Activated naive CD4-positive, alpha-beta T cell treated with anti-CD3 and anti-CD28 coated beads, Interleukin-2, amount 10 ng/mL, durations not matched to agents 7 days and 5 days (primary cell): ENCODE data around the gene PLA2G4C.
A peak's percentile ranks its signal among the peaks of the same experiment; 100 is the strongest.

Source experiments
- CTCF ChIA-PET: fragments of 350-600 bp; sonication (Branson Sonifier 250); formaldehyde crosslinking; loops from one replicate; lab custom pipeline; 2021; ENCODE audit warnings: antibody characterized with exemption; lab: Charles Lee
- DNase-seq: peaks from one replicate; pipeline ENCODE4 v3.0.0-alpha.2; 2020
- H3K27ac Mint-ChIP-seq: one replicate; pipeline ENCODE4 v1.8.0; 2021; ENCODE audit warnings: mild to moderate bottlenecking, moderate library complexity, mixed read lengths
- H3K27me3 Mint-ChIP-seq: one replicate; pipeline ENCODE4 v1.8.0; 2021; ENCODE audit warnings: mild to moderate bottlenecking, mixed read lengths
- H3K36me3 Mint-ChIP-seq: one replicate; pipeline ENCODE4 v1.8.0; 2021; ENCODE audit warnings: mixed read lengths
- H3K4me1 Mint-ChIP-seq: one replicate; pipeline ENCODE4 v1.8.0; 2021; ENCODE audit warnings: mixed read lengths
- H3K4me3 Mint-ChIP-seq: one replicate; pipeline ENCODE4 v1.8.0; 2021; ENCODE audit warnings: mild to moderate bottlenecking, moderate library complexity, mixed read lengths
- H3K9me3 Mint-ChIP-seq: one replicate; pipeline ENCODE4 v1.8.0; 2021; ENCODE audit warnings: mixed read lengths

The PLA2G4C gene

GRCh38 chr19:48061401-48062344, 48.9 kb downstream of the PLA2G4C start:
- H3K27ac Mint-ChIP-seq: no peak overlapping the region
- no peaks in the 10 kb centered on the region for H3K36me3 Mint-ChIP-seq
- H3K4me3 Mint-ChIP-seq: no peak overlapping the region

GRCh38 chr19:48060381-48060780, 50.2 kb downstream of the PLA2G4C start:
- Mint-ChIP-seq H3K36me3 (no peaks in the 10 kb centered on the region), H3K9me3 (no peaks in the 10 kb centered on the region), H3K4me3 (no peak overlapping the region), H3K27me3 (peaks cover 9% of the 10 kb centered on the region), H3K4me1 (no peaks in the 10 kb centered on the region), H3K27ac (no peak overlapping the region)
- DNase-seq: no peak
- CTCF ChIA-PET: no interaction called here

More at GRCh38 chr19:48061401-48062344, 48.9 kb downstream of the PLA2G4C start:
- CTCF ChIA-PET: no interaction called here
- Mint-ChIP-seq H3K9me3 (no peaks in the 10 kb centered on the region), H3K4me1 (no peaks in the 10 kb centered on the region), H3K27me3 (peaks cover 9% of the 10 kb centered on the region)
- no peak for DNase-seq

- no peak for DNase-seq
- Mint-ChIP-seq H3K4me3 (no peak overlapping the region), H3K27me3 (peaks cover 9% of the 10 kb centered on the region), H3K27ac (peak overlapping the region; percentile 2), H3K9me3 (no peaks in the 10 kb centered on the region), H3K4me1 (no peaks in the 10 kb centered on the region), H3K36me3 (no peaks in the 10 kb centered on the region)
- CTCF ChIA-PET: no interaction called here
Observed at GRCh38 chr19:48059331-48059730, 51.3 kb downstream of the PLA2G4C start.

GRCh38 chr19:48053856-48054255, 56.8 kb downstream of the PLA2G4C start:
- Mint-ChIP-seq H3K27me3 (no peaks in the 10 kb centered on the region), H3K4me1 (no peaks in the 10 kb centered on the region), H3K4me3 (no peak overlapping the region), H3K9me3 (no peaks in the 10 kb centered on the region), H3K36me3 (no peaks in the 10 kb centered on the region), H3K27ac (no peak overlapping the region)
- CTCF ChIA-PET: no interaction called here
- DNase-seq: no peak

- H3K4me3 Mint-ChIP-seq: no peak overlapping the region
- H3K9me3 Mint-ChIP-seq: no peaks in the 10 kb centered on the region
- H3K4me1 Mint-ChIP-seq: no peaks in the 10 kb centered on the region
- no peaks in the 10 kb centered on the region for H3K36me3 Mint-ChIP-seq
- no peaks in the 10 kb centered on the region for H3K27me3 Mint-ChIP-seq
- no peak overlapping the region for H3K27ac Mint-ChIP-seq
- no peak for DNase-seq
- CTCF ChIA-PET: no interaction called here
Observed at GRCh38 chr19:48053076-48053475, 57.5 kb downstream of the PLA2G4C start.

GRCh38 chr19:48051335-48052033, 59.1 kb downstream of the PLA2G4C start:
- no peak for DNase-seq
- Mint-ChIP-seq H3K36me3 (no peaks in the 10 kb centered on the region), H3K27ac (no peak overlapping the region), H3K9me3 (no peaks in the 10 kb centered on the region), H3K4me1 (no peaks in the 10 kb centered on the region), H3K4me3 (no peak overlapping the region), H3K27me3 (no peaks in the 10 kb centered on the region)
- CTCF ChIA-PET: no interaction called here

GRCh38 chr19:48044561-48044960, 66.1 kb downstream of the PLA2G4C start:
- Mint-ChIP-seq H3K9me3 (peaks cover 5% of the 10 kb centered on the region), H3K4me1 (no peaks in the 10 kb centered on the region), H3K4me3 (no peak overlapping the region), H3K27me3 (peaks cover 23% of the 10 kb centered on the region), H3K27ac (no peak overlapping the region), H3K36me3 (no peaks in the 10 kb centered on the region)
- CTCF ChIA-PET: no interaction called here
- DNase-seq: no peak

- Mint-ChIP-seq H3K9me3 (peaks cover 9% of the 10 kb centered on the region), H3K36me3 (no peaks in the 10 kb centered on the region), H3K4me3 (no peak within 1 kb of the TSS), H3K27me3 (peaks cover 23% of the 10 kb centered on the region), H3K4me1 (no peaks in the 10 kb centered on the region), H3K27ac (peak within 1 kb of the TSS; percentile 5)
- CTCF ChIA-PET: no interaction called here
- no peak for DNase-seq
Observed at GRCh38 chr19:48043675-48044258, 66.8 kb downstream of the PLA2G4C start, which contains the start of gene CABP5. TSS of gene CABP5 (minus strand) at chr19:48044079. CDS start at chr19:48043922, 157 bp downstream.

GRCh38 chr19:48041877-48042580, 68.6 kb downstream of the PLA2G4C start:
- Mint-ChIP-seq H3K4me3 (no peak overlapping the region), H3K27me3 (peaks cover 23% of the 10 kb centered on the region), H3K9me3 (peaks cover 12% of the 10 kb centered on the region), H3K27ac (no peak overlapping the region), H3K4me1 (no peaks in the 10 kb centered on the region), H3K36me3 (no peaks in the 10 kb centered on the region)
- CTCF ChIA-PET: no interaction called here
- DNase-seq: no peak

GRCh38 chr19:48036765-48037164, 73.9 kb downstream of the PLA2G4C start:
- Mint-ChIP-seq H3K27me3 (peaks cover 13% of the 10 kb centered on the region), H3K4me3 (no peak overlapping the region), H3K27ac (no peak overlapping the region), H3K4me1 (no peaks in the 10 kb centered on the region), H3K36me3 (no peaks in the 10 kb centered on the region), H3K9me3 (peaks cover 13% of the 10 kb centered on the region)
- CTCF ChIA-PET: no interaction called here
- DNase-seq: no peak

GRCh38 chr19:48033604-48034003, 77.0 kb downstream of the PLA2G4C start:
- Mint-ChIP-seq H3K9me3 (peaks cover 8% of the 10 kb centered on the region), H3K4me3 (no peak overlapping the region), H3K36me3 (no peaks in the 10 kb centered on the region), H3K27ac (no peak overlapping the region), H3K27me3 (peaks cover 13% of the 10 kb centered on the region), H3K4me1 (peaks cover 8% of the 10 kb centered on the region)
- no peak for DNase-seq
- CTCF ChIA-PET: no interaction called here

GRCh38 chr19:48030073-48030472, 80.5 kb downstream of the PLA2G4C start:
- peaks cover 8% of the 10 kb centered on the region for H3K4me1 Mint-ChIP-seq
- H3K27me3 Mint-ChIP-seq: peaks cover 30% of the 10 kb centered on the region
- no peaks in the 10 kb centered on the region for H3K9me3 Mint-ChIP-seq
- H3K27ac Mint-ChIP-seq: no peak overlapping the region
- H3K4me3 Mint-ChIP-seq: no peak overlapping the region
- CTCF ChIA-PET: no interaction called here
- no peak for DNase-seq
- H3K36me3 Mint-ChIP-seq: no peaks in the 10 kb centered on the region

- no peaks in the 10 kb centered on the region for H3K9me3 Mint-ChIP-seq
- H3K4me1 Mint-ChIP-seq: peaks cover 8% of the 10 kb centered on the region
- no peak for DNase-seq
- peaks cover 34% of the 10 kb centered on the region for H3K27me3 Mint-ChIP-seq
- H3K4me3 Mint-ChIP-seq: no peak overlapping the region
- CTCF ChIA-PET: no interaction called here
- no peak overlapping the region for H3K27ac Mint-ChIP-seq
- no peaks in the 10 kb centered on the region for H3K36me3 Mint-ChIP-seq
Observed at GRCh38 chr19:48029431-48029830, 81.2 kb downstream of the PLA2G4C start.

GRCh38 chr19:48025480-48025879, 85.1 kb downstream of the PLA2G4C start:
- Mint-ChIP-seq H3K4me3 (no peak overlapping the region), H3K27ac (no peak overlapping the region), H3K27me3 (peaks cover 43% of the 10 kb centered on the region), H3K9me3 (no peaks in the 10 kb centered on the region), H3K4me1 (peaks cover 8% of the 10 kb centered on the region), H3K36me3 (no peaks in the 10 kb centered on the region)
- no peak for DNase-seq
- CTCF ChIA-PET: no interaction called here
